ES-I3 (cell line): ENCODE results near the gene PRCD.
"Not testable (repeated sequence)": the region's sequence is repeated elsewhere in the genome, so short reads cannot be mapped to it uniquely, and the experiment has no call there.

Experiments used
- H3K36me3 ChIP-seq: 2 replicates; pipeline ENCODE4 v1.6.1; 2013; ENCODE audit warnings: mild to moderate bottlenecking, low read length, control low read depth, moderate library complexity; ENCODE audit not compliant: insufficient read depth
- H3K4me1 ChIP-seq: 2 replicates; pipeline ENCODE4 v1.6.1; 2013; ENCODE audit warnings: mild to moderate bottlenecking, control low read depth, low read length; ENCODE audit not compliant: insufficient read depth
- H3K9ac ChIP-seq: 2 replicates; pipeline ENCODE4 v1.6.1; 2013; ENCODE audit warnings: low read depth, mild to moderate bottlenecking, low read length, moderate library complexity
- H3K9me3 ChIP-seq: 2 replicates; pipeline ENCODE4 v1.6.1; 2013; ENCODE audit warnings: mild to moderate bottlenecking, low read length, moderate library complexity; ENCODE audit not compliant: control insufficient read depth, insufficient read depth

The PRCD gene

GRCh38 chr17:76529224-76530094 is 10.4 kb upstream of the PRCD start:
- Histone ChIP-seq H3K9ac (no peak overlapping the region), H3K36me3 (no peaks in the 10 kb centered on the region), H3K4me1 (peaks cover 43% of the 10 kb centered on the region), H3K9me3 (no peaks in the 10 kb centered on the region)

DNA sequence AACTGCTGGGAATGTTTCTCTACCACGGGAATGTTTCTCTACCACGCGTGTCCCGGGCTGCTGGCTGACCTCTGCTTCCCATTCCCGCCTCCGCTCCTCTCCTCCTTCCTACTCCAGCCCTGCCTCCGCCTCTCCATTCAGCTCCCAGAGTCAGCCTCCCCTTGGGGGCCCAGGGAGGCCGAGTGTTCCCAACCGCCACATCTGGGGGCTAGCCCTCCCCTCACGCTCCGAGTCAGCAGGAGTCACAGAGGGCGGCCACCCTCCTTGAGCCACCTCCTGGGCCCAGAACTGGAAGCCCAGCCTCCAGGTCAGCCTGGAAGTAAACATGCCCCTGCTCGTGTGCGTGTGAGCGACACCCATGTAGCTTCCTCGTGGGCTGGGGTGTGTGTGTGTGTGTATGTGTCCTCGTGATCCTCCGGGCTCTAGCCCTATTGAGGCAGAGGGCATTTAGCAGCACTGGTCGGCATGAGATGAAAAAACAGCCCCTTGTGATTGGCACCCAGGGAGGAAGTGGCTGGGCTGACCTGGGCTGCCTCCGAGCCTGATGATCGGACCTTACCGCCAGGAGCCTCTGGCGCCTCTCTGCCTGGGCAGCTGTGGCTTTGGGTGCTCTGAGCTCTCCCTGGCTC is 9.6 kb upstream of the PRCD start:
- Histone ChIP-seq H3K4me1 (peaks cover 43% of the 10 kb centered on the region), H3K36me3 (no peaks in the 10 kb centered on the region), H3K9ac (no peak overlapping the region), H3K9me3 (no peaks in the 10 kb centered on the region)

- Histone ChIP-seq H3K9ac (no peak overlapping the region), H3K36me3 (no peaks in the 10 kb centered on the region), H3K4me1 (peaks cover 44% of the 10 kb centered on the region), H3K9me3 (no peaks in the 10 kb centered on the region)
These were observed 8.9 kb upstream of the PRCD start for GRCh38 chr17:76530811-76531485.

DNA sequence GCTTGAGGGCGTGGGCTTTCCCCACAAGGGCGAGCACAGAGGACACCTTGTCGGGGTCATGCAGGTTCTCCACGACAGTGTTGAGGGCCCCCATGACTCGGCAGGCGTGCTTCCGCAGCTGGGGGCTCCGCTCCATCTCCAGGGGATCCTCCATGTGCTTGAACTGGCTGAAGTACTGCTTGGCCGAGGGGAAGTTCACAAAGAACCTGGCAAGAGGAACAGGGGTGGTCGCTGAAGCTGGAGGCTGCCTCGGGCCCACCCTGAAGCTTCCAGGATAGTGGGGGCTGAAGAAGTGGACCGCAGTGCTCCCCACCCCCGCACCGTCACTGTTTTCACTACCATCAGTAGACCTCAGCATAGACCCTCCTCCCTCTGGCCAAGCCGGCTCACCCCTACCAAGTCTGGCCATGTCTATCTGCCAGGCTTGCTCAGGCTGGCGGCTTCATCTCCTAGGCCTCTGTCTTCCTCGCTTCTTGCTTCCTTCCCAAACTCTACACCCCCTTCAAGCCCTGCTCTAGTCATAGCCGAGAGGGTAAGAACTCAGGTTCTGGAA is 8.3 kb upstream of the PRCD start:
- Histone ChIP-seq H3K36me3 (no peaks in the 10 kb centered on the region), H3K4me1 (peaks cover 44% of the 10 kb centered on the region), H3K9ac (no peak overlapping the region), H3K9me3 (no peaks in the 10 kb centered on the region)

- H3K4me1 ChIP-seq = peaks cover 44% of the 10 kb centered on the region
- no peaks in the 10 kb centered on the region for H3K36me3 ChIP-seq
- H3K9ac ChIP-seq = no peak overlapping the region
- H3K9me3 ChIP-seq = no peaks in the 10 kb centered on the region
These were observed 7.7 kb upstream of the PRCD start for GRCh38 chr17:76532072-76532651.

- not testable (repeated sequence) for H3K9me3 ChIP-seq, H3K36me3 ChIP-seq, H3K9ac ChIP-seq
- H3K4me1 ChIP-seq = peaks cover 43% of the 10 kb centered on the region
These were observed 6.0 kb upstream of the PRCD start for GRCh38 chr17:76533640-76534359.

DNA sequence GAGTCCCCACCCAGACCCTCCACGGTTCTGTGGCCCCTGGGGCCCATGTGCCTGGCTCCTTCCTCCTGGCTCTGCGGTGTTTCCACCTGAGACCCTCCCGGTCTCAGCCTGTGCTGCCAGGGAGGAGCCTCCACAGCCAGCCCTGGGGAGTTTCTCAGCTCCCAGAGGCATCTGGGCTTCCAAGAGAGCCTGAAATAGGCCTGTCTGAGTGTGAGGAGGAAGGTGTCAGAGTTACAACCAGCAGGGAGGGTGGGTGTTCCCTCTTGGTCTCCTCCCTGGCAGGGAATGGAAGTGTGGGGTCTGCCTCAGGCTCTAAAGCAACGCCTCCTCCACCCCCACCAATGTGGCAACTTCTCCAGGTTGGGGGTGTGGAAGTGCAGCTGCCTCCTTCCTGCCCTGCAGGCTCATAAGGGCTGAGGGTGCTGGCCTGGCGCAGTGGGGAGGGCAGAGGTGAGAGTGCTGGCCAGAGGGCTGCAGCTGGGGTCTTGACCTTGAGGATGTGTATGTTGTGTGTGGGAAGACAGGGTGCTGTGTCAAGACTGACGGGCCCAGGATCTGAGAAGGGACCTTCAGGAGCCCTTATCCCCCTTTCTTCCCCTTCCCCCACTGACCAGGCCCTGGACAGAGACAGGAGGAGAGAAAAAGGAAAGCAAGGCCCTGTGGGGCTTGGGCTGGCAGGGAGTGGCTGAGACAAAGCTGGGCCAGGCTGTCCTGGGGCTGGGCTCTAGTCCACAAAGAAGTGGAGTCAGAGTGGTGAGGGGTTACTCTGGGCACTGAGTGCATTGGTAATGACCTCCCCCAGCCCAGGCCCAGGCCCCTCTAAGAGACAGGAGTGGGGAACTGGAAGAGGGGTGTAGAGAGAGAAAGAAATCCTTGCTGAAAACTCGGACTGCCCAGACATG is 4.8 kb upstream of the PRCD start:
- H3K4me1 ChIP-seq = peaks cover 38% of the 10 kb centered on the region
- H3K9me3 ChIP-seq = no peaks in the 10 kb centered on the region
- H3K36me3 ChIP-seq = no peaks in the 10 kb centered on the region
- H3K9ac ChIP-seq = no peak overlapping the region

DNA sequence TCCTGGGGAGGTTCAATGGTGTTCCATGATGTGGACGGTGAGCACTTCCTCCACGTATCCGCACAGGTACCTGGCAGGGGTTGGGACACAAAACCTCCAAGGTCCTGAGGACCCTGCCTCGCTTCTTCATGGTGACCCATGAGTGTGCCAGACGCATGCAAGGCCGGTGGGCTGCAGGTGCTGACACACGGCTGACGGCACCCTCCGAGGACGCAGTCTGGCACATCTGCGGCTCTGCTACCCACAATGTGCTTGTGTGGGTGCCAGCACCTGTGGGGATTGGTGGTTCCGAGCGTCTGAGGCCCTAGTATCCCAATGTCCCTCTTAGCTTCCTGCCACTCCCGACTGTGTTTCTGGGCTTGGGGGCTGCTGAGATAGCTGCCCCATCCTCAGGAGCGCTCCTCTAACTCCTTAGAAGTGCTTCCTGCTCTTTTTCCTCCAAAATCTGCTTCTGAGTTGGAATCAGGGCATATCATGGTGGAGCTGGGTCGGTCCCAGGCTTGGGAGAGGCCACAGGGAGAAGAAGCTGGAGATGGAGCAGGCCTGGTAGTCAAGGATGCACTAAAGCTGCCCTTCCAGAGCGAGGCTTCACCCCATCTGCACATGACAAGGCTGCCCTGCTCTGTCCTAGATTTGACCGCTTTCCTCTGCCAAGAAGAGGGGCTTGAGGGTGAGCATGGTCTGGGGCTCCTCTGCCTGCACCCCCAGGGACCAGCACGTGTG is 3.9 kb upstream of the PRCD start:
- H3K36me3 ChIP-seq = no peaks in the 10 kb centered on the region
- H3K4me1 ChIP-seq = peaks cover 30% of the 10 kb centered on the region
- H3K9me3 ChIP-seq = no peaks in the 10 kb centered on the region
- H3K9ac ChIP-seq = no peak overlapping the region

DNA sequence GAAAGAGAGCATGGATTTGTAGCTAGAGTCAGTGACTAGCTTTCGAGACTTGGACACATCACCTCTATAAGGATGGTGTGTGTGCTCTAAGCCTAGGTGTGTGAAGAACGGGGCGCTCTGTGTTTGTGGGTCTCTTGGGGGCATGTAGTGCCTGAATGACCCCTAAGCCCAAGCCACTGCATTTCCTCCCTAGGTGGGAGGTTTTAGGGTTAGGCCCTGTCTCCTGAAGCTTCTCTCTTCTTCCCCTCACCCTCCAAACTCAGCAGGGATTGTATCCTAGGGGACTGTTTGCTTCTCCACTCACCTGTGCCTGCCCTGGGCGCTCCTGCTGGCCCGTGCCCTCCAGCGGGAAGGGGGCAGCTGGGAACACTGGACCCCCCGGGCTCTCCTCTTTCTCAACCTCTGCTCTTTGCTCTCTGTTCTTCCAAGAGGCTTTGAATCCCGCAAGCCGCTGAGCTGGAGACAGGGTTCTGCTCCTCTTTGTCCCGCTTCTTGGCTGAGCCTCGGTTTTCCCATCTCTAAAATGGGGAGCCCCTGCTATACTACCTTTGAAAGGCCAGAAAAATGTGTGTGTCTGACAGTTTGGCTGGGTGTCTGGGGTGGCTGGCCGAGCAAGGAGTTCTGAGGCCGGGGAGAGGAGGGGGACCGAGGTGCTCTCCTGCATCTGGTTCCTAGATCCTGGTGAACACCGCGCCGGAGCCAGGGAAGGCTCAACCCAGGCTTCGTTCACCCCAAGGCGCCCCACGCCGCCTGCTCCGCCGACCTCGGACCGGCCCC is 3.1 kb upstream of the PRCD start:
- peak overlapping the region; percentile 52; the same call in 1 of the 2 replicates for H3K9ac ChIP-seq

GRCh38 chr17:76537288-76537577 is 2.6 kb upstream of the PRCD start:
- Histone ChIP-seq H3K9ac (peak overlapping the region; percentile 52; the same call in 1 of the 2 replicates), H3K36me3 (no peaks in the 10 kb centered on the region)

More for the DNA sequence above, 3.1 kb upstream of the PRCD start:
- peaks cover 30% of the 10 kb centered on the region for H3K4me1 ChIP-seq
- no peaks in the 10 kb centered on the region for H3K36me3 ChIP-seq
- H3K9me3 ChIP-seq = no peaks in the 10 kb centered on the region

GRCh38 chr17:76537578-76538280 is 2.1 kb upstream of the PRCD start, which contains the start of gene CYGB:
Gene CYGB (minus strand): TSS chr17:76537709. CDS start chr17:76537542, 167 bp downstream.
- peak within 1 kb of the TSS; percentile 61 for H3K9ac ChIP-seq
- H3K36me3 ChIP-seq = no peaks in the 10 kb centered on the region
- no peaks in the 10 kb centered on the region for H3K9me3 ChIP-seq
- H3K4me1 ChIP-seq = peaks cover 27% of the 10 kb centered on the region

More at GRCh38 chr17:76537288-76537577, 2.6 kb upstream of the PRCD start:
- H3K9me3 ChIP-seq = no peaks in the 10 kb centered on the region
- H3K4me1 ChIP-seq = peaks cover 27% of the 10 kb centered on the region
